KMS-11 (cell line): Measurements from ENCODE around the gene LCAT.

ENCODE experiments used
- H2AFZ ChIP-seq: fragments of 200-600 bp; sonication (generic); 2 replicates; pipeline ENCODE4 v1.6.1; 2016; ENCODE audit warnings: antibody characterized with exemption, mixed run types, low read depth
- H3K27ac ChIP-seq: fragments of 200-600 bp; sonication (generic); 2 replicates; pipeline ENCODE4 v1.6.1; 2016; ENCODE audit warnings: mild to moderate bottlenecking, mixed run types
- H3K27me3 ChIP-seq: fragments of 200-600 bp; sonication (generic); 2 replicates; pipeline ENCODE4 v1.6.1; 2017; ENCODE audit warnings: mild to moderate bottlenecking, low read depth, mixed run types, moderate library complexity; ENCODE audit not compliant: insufficient read depth
- H3K36me3 ChIP-seq: fragments of 200-600 bp; sonication (generic); 2 replicates; pipeline ENCODE4 v1.6.1; 2017; ENCODE audit warnings: mild to moderate bottlenecking, mixed run types; ENCODE audit not compliant: insufficient read depth
- H3K4me1 ChIP-seq: fragments of 200-600 bp; sonication (generic); 2 replicates; pipeline ENCODE4 v1.6.1; 2016; ENCODE audit warnings: mild to moderate bottlenecking, low read depth, mixed run types; ENCODE audit not compliant: poor library complexity, severe bottlenecking
- H3K4me2 ChIP-seq: fragments of 200-600 bp; sonication (generic); 2 replicates; pipeline ENCODE4 v1.7.0; 2016; ENCODE audit warnings: mild to moderate bottlenecking, mixed run types
- H3K4me3 ChIP-seq: fragments of 200-600 bp; sonication (generic); IDR thresholded peaks from 2 replicates; pipeline ENCODE4 v1.6.1; 2017; ENCODE audit warnings: low read depth, low read length, mixed read lengths; ENCODE audit not compliant: insufficient read depth
- H3K79me2 ChIP-seq: fragments of 200-600 bp; sonication (generic); 2 replicates; pipeline ENCODE4 v1.6.1; 2016; ENCODE audit warnings: low read depth, mixed run types; ENCODE audit not compliant: insufficient read depth
- H3K9ac ChIP-seq: fragments of 200-600 bp; sonication (generic); 2 replicates; pipeline ENCODE4 v1.6.1; 2016; ENCODE audit warnings: mild to moderate bottlenecking, mixed run types
- H4K20me1 ChIP-seq: fragments of 200-600 bp; sonication (generic); 2 replicates; pipeline ENCODE4 v1.6.1; 2016; ENCODE audit warnings: mild to moderate bottlenecking, mixed run types; ENCODE audit not compliant: insufficient read depth
- TF ChIP-seq, protein P1 (sequence below): fragments of 200-600 bp; sonication (generic); conservative IDR thresholded peaks from 2 replicates; pipeline ENCODE4 v1.6.1; 2017; ENCODE audit warnings: low read depth, mild to moderate bottlenecking, antibody characterized with exemption, low read length, moderate library complexity, mixed read lengths

LCAT gene

DNA sequence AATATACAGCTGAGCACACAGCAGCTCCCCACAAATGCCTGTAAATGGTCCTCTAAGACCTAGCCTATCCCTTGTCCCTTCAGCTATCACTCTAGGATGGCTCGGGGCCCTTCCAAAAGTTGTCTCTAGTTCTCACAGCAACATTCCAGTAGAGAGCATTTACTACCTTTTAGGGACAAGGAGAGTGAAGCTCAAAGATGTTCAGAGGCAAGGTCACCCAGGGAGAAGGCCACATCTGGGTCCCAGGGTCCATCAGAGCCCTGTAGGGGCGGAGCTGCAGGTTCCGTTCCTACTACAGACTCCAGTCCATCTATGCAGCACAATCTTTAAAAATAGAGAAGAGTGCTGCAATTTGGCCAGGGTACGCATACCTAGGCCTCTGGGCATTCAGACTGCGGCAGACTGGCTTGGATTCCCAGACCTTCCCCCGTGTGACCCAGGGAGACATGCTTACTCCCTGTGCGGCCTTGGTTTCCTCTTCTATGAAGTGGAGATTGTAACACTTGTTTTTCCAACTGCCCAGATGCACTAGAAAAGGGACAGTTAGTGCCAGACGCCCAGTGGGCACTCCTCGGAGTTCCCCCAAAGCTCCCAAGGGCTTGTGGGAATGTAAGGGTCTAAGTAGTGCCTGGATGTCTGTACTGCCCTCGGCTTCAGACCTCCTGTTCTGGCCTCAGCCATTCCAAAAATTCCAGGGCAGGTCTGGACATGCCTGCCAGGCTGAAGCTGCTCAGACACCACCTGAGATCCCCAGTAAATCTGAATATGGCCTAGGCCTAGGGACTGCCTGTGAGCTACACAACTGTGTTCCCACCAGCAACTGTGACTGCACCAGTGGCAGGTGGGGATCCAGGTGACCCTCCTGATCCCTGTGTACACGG is 22.0 kb upstream of the LCAT start:
- Histone ChIP-seq H3K36me3 (no peaks in the 10 kb centered on the region), H4K20me1 (no peaks in the 10 kb centered on the region), H2AFZ (no peak overlapping the region), H3K79me2 (no peaks in the 10 kb centered on the region), H3K27ac (no peak overlapping the region), H3K9ac (no peak overlapping the region), H3K4me2 (peak overlapping the region; percentile 8; the same call in 1 of the 2 replicates), H3K4me3 (no peak overlapping the region), H3K4me1 (peaks cover 50% of the 10 kb centered on the region), H3K27me3 (no peaks in the 10 kb centered on the region)
- TF ChIP-seq, protein P1, sequence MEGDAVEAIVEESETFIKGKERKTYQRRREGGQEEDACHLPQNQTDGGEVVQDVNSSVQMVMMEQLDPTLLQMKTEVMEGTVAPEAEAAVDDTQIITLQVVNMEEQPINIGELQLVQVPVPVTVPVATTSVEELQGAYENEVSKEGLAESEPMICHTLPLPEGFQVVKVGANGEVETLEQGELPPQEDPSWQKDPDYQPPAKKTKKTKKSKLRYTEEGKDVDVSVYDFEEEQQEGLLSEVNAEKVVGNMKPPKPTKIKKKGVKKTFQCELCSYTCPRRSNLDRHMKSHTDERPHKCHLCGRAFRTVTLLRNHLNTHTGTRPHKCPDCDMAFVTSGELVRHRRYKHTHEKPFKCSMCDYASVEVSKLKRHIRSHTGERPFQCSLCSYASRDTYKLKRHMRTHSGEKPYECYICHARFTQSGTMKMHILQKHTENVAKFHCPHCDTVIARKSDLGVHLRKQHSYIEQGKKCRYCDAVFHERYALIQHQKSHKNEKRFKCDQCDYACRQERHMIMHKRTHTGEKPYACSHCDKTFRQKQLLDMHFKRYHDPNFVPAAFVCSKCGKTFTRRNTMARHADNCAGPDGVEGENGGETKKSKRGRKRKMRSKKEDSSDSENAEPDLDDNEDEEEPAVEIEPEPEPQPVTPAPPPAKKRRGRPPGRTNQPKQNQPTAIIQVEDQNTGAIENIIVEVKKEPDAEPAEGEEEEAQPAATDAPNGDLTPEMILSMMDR = no peak

DNA sequence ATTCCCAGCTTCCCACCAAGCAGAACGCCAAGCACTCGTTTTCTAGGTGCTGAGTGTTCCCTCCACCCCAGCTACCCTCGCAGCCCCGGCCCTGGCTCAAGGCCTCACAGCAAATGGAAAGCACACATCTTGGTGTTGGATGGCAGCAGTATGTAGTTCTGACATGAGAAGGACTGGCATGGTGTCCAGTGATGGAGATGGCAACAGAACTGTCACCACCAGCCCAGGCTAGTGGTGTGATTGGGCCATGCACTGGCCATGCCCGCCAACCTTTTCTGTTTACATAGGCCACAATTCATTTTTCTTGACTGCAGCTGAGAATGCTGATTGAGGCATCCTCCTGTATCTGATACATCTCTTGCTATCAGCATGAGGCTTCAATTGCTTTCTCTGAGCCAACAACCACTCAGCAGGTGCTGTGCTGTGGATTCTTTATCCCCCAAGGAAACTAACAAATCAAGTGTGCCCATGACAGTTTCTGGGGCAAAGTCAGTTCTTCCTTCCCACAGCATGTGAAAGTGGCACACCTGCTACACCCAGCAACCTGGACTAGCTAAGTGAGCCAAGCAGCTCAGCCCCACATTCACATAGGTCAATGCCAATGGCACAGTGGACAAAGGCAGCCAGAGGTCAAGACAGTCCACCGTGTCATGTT is 20.7 kb upstream of the LCAT start:
- Histone ChIP-seq H3K9ac (no peak overlapping the region), H3K4me1 (peaks cover 50% of the 10 kb centered on the region), H3K4me2 (peak overlapping the region; percentile 31), H3K27me3 (no peaks in the 10 kb centered on the region), H2AFZ (no peak overlapping the region), H3K79me2 (no peaks in the 10 kb centered on the region), H3K36me3 (no peaks in the 10 kb centered on the region), H3K27ac (peak overlapping the region; percentile 31; the same call in 1 of the 2 replicates), H3K4me3 (no peak overlapping the region), H4K20me1 (no peaks in the 10 kb centered on the region)
- TF ChIP-seq, protein P1 = no peak

DNA sequence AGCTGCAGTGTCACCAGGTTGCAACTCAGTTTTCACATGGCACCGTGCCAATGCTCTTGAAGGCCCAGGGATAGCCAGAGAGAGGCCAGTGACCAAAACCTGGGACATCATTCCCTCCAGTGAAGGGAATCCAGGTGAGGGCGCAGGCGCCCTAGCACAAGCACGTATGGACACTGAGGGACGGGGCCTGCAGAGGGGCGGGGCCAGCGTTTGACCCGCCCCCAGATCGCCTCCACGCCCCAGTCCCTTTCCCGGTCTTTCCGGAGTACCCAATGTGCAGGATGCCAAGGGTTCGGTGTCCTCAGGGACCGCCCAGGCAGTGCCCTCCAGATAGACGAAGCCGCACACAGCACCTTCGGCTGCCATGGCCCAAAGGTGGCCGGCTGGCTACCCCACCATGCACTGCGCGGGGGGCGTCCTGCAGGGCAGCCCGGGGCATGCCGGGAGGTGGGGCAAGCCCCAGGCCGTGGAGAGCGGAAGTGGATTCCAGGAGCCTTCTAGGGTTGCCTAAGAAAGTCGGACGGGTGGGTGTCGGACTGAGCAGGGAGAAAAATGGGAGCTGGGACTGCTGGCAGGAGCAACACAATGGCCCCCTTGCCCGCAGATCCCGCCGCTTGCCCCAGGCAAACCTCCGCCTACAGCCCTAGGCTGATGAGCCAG is 19.9 kb upstream of the LCAT start:
- H3K9ac ChIP-seq = no peak overlapping the region
- no peak overlapping the region for H3K4me3 ChIP-seq
- H3K4me1 ChIP-seq = peaks cover 50% of the 10 kb centered on the region
- no peaks in the 10 kb centered on the region for H3K36me3 ChIP-seq
- peak overlapping the region; percentile 11; the same call in 1 of the 2 replicates for H3K27ac ChIP-seq
- no peak overlapping the region for H2AFZ ChIP-seq
- peak overlapping the region; percentile 31; the same call in 1 of the 2 replicates for H3K4me2 ChIP-seq
- no peaks in the 10 kb centered on the region for H3K27me3 ChIP-seq
- H4K20me1 ChIP-seq = no peaks in the 10 kb centered on the region
- TF ChIP-seq, protein P1 = no peak
- H3K79me2 ChIP-seq = no peaks in the 10 kb centered on the region

DNA sequence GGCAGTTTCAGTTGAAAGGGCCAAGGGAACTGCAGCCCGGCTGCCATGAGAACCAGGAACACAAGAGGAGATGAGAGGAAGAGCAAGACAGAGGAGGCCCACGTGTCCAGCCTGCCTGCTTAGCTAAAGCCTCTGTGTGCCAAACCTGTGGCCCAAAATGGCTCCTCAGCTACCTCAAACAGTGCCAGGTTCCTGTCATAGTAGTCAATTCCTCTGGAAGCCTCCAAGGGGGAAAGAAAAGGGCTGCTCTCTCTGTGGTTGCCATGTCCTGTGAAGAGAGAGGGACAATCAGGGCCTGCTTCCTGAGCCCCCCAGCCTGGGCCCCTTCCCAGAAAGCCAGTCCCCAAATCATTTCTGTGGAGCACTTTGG is 19.4 kb upstream of the LCAT start:
- no peak overlapping the region for H3K4me3 ChIP-seq
- TF ChIP-seq, protein P1 = no peak
- peak overlapping the region; percentile 11; the same call in 1 of the 2 replicates for H3K27ac ChIP-seq
- no peaks in the 10 kb centered on the region for H3K79me2 ChIP-seq
- no peaks in the 10 kb centered on the region for H4K20me1 ChIP-seq
- H3K9ac ChIP-seq = no peak overlapping the region
- peaks cover 50% of the 10 kb centered on the region for H3K4me1 ChIP-seq
- H2AFZ ChIP-seq = no peak overlapping the region
- no peaks in the 10 kb centered on the region for H3K27me3 ChIP-seq
- H3K4me2 ChIP-seq = peak overlapping the region; percentile 31; the same call in 1 of the 2 replicates
- no peaks in the 10 kb centered on the region for H3K36me3 ChIP-seq
